ENCODE measurements around the gene C1orf21.

DNA sequence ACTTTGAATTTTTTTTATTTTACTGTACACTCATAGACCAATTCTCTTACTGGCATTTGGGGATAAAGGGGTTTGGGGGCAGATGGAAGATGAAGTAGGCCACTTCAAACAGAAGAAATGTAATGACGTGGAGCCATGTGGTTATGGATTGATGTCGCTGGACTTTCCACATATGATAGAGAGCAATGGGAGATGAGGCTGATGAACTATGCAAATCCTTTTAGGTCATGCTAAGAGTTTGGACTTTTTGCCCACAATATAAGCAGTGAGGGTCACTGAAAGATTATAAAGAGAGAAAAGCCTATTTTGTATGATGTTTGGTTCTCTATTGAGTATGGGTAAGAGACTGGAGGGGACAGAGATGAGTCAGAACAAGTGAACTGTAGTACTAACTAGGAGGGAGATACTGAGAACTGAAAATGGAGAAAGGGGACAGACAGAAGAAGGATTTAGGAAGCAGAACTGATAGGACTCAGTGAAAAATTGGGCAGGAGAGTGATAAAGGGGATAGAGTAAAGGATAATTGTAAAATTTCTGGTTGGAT is 9.2 kb downstream of the C1orf21 start:
- TF ChIP-seq, protein P1, sequence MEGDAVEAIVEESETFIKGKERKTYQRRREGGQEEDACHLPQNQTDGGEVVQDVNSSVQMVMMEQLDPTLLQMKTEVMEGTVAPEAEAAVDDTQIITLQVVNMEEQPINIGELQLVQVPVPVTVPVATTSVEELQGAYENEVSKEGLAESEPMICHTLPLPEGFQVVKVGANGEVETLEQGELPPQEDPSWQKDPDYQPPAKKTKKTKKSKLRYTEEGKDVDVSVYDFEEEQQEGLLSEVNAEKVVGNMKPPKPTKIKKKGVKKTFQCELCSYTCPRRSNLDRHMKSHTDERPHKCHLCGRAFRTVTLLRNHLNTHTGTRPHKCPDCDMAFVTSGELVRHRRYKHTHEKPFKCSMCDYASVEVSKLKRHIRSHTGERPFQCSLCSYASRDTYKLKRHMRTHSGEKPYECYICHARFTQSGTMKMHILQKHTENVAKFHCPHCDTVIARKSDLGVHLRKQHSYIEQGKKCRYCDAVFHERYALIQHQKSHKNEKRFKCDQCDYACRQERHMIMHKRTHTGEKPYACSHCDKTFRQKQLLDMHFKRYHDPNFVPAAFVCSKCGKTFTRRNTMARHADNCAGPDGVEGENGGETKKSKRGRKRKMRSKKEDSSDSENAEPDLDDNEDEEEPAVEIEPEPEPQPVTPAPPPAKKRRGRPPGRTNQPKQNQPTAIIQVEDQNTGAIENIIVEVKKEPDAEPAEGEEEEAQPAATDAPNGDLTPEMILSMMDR (conservative IDR thresholded peaks at IDR 0.05; ENCODE audit: low read depth, low read length): no peak
- TF ChIP-seq NFE2L2 (IDR thresholded peaks at IDR 0.05; ENCODE audit: low read depth, low read length) (no peak), RAD21 (IDR thresholded peaks at IDR 0.05; ENCODE audit: low read length) (no peak), SMC3 (IDR thresholded peaks at IDR 0.05; ENCODE audit: low read depth, low read length) (no peak), CEBPB (IDR thresholded peaks at IDR 0.05; ENCODE audit: low read depth, low read length) (no peak), POLR2A (IDR thresholded peaks at IDR 0.05; ENCODE audit: low read depth, low read length) (no peak), FOS (IDR thresholded peaks at IDR 0.05; ENCODE audit: low read depth, low read length) (no peak), MAZ (IDR thresholded peaks at IDR 0.05; ENCODE audit: borderline replicate concordance, low read depth, low read length) (no peak), MXI1 (IDR thresholded peaks at IDR 0.05; ENCODE audit: borderline replicate concordance, low read depth, low read length) (no peak)
